ENCODE measurements around the gene FBXO39.
"Not testable (repeated sequence)": the region's sequence is repeated elsewhere in the genome, so short reads cannot be mapped to it uniquely, and the experiment has no call there.

The FBXO39 gene

DNA sequence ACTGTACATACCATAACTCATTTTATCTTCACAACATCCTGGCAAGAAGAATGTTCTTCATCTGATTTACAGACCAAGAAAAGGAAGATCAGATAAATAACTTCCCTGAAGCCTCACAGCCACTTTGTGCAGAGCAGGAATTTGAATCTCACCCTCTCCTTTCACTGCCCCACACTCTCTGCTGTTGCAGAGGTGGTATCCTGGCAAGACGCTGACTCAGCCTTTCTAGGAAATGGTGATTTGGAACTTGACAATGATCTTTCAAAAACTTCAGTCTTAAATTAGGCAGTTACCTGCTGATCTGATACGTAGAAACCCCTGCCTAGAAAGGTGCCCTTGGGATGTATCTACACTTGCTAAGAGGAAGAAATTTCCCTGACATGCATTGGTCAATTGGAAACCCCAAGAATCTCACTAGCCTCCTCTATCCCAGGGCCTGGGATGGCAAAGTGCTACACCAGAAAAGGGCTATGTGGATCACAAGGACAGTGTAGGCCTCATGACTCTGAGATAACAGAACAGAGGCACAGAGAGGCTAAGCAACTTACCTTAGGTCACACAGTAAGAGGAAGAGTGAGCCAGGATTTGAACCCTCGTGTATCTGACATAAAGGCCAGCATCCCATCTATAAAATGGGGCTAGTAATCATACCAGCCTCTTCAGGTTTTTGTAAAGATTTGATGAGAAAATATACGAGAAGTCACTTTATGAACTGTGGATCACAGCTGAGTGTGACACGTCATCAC, 17.9 kb downstream of the FBXO39 start:
- no peak for DNase-seq

DNA sequence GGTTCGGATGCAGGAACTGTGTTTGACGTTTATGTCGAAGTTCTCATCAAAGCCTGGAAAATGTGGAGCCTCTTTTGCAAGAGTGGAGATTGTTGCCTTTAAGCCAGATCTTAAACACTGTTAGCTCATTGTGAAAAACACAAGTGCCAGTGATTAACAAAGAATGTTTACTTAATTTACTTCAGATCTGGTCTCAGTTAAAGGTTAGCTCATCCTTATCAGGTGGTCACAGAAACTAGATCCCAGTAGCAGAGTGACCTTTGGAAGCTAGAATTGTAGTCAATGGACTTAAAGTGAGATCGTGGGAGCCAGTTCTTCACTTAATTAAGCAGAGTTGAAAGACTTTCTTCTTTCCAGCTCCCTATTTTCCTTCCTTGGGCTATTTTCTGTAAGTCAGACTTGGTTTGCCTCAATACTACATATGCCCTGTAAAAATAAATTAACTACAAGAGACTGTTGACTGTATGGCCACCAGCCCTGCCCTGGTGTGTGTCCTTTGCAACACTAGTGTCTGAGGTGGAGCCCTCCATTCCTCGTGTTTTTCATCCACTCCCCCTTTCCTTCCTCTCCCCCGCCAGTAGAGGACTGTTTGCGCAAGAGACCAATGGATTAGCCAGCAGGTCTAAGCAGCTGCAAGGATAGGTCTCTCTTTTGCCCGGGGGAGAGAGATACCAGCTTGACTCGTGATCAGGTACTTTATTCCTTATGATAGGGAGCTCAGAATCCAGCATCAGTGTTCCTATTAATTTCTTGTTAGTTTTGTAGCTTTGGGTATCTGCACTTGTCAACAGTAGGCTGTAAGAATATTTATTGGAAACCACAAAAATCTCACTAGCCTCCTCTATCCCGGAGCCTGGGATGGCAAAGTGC, 20.2 kb downstream of the FBXO39 start:
- no peak for DNase-seq

DNA sequence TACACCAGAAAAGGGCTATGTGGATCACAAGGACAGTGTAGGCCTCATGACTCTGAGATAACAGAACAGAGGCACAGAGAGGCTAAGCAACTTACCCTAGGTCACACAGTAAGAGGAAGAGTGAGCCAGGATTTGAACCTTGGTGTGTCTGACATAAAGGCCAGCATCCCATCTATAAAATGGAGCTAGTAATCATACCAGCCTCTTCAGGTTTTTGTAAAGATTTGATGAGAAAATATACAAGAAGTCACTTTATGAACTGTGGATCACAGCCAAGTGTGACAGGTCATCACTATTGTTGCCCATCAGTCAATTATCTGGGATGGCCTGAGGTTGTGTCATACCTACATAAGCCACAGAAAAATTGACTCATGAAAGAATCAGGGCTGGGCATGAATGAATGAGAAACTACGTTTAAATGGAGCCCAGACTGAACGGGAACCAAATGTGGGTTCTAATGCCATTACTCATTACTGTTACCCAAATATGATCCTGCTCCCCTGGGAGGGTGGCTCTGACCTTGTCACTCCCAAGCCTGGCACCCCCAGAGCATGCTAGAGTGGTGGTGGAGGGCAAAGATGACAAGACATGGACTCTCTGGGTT, 21.0 kb downstream of the FBXO39 start:
- no peak for DNase-seq

DNA sequence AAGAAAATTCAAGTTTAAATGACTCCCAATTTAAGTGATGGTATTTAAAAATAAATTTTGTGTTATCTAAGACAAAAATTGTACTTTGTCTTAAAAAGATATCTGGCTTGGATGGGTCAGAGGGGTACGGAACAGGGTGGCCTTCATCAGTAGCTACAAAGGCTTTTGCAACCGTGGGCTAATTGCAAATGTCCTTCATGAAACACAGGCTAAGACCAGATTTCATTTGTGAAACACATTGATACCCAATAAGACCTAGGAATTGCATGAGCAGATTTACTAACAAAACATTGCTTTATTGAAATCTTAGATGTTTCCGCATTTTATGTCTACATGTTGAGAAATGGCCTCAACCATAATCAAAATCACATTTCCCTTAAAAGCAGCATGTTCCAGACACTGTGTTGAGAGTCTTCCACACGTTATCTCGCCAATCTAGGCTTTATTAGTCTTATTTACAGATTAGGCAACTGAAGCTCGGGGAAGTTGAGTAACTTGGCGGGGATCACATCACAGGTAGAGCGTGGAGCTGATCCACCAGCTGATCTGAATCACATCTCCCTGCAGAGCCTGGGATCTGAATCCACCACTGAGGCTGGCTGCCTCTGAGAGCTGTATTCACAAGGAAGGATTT, 21.8 kb downstream of the FBXO39 start:
- DNase-seq = no peak

DNA sequence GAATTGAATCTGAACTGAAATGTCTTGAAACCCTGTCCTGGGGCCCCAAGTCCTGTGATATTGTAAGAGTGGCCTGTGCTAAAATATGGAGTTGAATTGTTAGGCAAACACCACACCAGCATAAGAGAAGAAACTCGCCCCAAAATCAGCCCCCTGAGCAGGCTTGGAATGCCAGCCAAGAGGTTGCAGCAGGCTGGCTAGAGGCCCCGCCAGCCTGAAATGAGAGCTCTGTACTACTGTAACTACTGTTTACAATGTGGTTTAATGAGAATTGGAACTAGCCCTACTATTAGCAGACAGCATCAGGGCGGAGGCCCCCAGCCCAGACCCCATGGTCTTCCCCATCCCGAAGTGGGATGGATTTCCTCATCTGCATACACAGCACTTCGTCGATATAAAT, 23.7 kb downstream of the FBXO39 start:
- DNase-seq = no peak

DNA sequence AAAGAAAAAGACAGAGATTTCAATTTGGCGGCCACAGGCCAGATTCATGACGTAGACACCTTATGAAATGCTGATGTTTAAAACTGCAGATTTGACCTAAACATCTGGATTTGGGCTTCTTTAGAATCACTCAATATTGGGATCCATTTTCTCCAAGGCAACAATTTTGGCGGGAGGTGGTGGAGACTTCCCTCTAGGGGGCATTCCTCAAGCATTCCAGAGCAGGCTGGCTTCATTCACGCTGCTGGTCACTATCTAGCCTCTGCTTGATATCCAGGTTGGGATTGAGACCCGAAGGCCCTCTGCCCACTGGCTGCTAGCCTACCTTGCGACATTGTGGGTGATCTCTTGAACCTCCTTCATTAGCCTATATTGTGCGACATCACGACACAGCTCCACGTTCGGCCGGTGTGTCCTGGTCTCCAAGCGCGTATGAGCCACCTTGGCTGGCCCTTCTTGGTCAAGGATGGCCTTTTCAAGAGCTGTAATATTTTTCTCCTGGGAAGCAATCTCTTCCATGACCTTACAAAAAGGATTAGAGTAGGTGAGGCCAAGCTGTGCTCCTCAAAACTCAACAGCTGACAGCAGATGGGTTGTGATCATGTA, 24.5 kb downstream of the FBXO39 start:
- DNase-seq = no peak

DNA sequence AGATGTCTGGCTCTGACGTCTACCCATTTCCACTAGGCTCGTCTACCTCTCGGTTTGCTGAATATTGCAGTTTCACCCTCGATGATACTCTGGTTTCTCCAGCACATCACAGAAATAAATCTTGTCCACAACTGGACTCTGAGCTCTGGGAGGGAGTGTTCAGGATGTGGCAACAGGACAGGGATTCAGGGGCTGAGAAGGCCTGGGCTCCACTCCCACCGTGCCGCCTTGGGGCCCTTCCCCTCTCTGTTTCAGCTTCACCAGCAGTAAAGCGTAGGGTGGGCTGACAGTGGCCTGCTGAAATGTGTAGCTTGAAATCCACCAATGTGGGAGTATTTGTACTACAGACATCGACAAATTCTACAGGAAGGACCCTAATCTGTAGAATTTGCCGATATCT, 35.5 kb downstream of the FBXO39 start:
- no peak for DNase-seq

DNA sequence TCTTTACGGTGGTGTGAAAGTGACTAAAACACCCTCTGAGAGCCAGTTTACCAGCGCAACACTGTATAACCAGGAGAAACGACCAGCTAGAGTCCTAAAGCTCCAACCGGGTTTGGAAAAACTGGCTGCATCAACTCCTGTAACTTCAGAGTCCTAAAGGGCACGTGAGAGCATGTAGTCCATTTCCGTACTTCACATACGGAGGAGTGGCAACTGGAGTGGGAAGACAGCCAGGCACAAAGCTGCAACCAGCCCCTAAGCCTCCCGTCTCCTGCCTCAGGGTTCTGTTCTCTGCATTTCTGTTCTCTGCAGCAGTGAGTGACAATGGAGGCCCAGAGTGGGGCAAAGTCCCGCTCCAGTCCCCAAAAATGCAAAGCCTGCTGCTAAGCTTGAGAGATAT, 36.3 kb downstream of the FBXO39 start:
- no peak for DNase-seq

DNA sequence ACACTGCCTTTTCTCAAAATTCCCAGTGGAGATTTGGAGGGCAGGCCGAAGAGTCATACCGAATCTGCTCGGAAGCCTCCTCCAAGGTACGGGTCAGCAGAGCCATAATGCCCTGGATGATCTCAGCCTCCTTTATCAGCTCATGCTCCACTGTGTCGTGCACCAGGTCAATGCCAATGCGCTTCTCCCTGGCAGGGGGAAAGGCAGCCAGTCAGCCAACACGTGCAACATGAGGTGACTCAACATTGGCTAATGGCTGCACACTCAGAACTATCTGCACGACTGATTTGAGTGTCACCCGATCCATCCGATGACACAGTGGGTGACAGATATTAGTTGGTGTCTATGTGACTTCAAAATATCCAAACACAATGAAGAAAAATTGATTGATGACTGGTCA, 39.8 kb downstream of the FBXO39 start:
- DNase-seq = no peak

DNA sequence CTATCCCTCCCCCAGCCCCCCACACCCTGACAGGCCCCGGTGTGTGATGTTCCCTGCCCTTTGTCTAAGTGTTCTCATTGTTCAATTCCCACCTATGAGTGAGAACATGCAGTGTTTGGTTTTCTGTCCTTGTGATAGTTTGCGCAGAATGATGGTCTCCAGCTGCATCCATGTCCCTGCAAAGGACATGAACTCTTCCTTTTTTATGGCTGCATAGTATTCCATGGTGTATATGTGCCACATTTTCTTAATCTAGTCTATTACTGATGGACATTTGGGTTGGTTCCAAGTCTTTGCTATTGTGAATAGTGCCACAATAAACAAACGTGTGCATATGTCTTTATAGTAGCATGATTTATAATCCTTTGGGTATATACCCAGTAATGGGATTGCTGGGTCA, 40.4 kb downstream of the FBXO39 start:
- not testable (repeated sequence) for DNase-seq

DNA sequence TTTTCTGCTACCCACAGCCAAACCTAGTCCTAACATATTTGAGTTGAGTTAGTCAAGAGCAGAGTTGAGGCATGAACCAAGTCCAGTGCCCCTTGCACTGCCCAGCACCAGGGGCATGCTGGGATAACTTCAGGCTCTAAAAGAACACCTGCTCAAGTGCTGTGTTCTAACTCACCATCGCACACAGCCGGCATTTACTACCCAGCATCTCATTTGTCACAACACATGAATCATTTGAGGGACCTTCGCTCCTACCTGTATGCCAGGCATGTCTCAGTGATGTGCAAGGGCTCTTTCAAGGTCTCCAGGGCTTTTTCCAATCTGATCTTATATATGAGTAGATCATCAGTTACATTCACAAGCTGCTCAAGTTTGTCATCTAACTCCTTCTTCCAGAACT, 42.9 kb downstream of the FBXO39 start:
- DNase-seq = no peak

DNA sequence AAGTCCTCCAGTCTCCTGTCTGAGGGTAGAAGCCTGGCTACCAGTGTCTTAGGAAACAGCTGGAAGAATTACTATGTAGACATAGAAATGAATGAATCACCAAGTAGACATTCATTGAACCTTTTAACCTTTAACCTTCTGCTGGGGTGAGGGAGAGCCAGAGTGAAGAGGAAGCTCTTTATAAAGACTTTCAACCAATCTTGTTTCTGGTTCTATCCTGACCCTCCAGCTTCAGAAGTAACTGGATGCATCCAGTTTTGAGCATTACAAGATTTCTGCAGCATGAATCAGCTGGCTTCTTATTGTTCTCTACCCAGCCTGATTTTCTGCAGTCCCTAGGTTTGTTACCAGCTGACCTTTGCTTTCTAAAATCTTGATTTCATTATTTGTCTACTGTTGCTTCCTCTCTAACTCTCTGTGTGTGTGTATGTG, 47.0 kb downstream of the FBXO39 start:
- no peak for DNase-seq

DNA sequence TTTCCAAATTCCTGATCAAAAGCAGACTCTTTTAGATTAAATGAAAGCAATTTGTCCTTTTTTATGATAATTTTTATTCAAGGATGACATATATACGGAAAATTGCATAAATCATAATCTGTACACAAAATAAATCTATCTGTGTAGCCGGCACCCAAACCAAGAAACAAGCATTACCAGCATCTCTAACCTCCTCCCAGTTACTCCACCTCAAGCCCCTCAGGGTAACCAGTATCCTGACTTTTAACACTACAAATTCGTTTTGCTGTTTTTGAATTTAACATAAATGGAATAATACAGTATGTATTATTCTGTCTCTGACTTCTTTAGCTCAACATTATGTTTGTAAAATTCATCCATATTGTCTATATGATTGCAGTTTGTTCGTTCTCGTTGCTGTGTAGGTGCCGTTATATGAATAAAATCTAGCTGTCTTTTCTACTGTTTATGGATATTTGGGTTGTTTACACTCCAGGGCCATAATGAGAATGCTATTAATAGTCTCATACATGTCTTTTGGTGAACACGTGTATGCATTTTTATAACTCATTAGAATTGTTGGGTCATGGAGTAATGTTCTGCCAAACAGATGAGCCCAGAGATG, 54.5 kb downstream of the FBXO39 start:
- no peak for DNase-seq

DNA sequence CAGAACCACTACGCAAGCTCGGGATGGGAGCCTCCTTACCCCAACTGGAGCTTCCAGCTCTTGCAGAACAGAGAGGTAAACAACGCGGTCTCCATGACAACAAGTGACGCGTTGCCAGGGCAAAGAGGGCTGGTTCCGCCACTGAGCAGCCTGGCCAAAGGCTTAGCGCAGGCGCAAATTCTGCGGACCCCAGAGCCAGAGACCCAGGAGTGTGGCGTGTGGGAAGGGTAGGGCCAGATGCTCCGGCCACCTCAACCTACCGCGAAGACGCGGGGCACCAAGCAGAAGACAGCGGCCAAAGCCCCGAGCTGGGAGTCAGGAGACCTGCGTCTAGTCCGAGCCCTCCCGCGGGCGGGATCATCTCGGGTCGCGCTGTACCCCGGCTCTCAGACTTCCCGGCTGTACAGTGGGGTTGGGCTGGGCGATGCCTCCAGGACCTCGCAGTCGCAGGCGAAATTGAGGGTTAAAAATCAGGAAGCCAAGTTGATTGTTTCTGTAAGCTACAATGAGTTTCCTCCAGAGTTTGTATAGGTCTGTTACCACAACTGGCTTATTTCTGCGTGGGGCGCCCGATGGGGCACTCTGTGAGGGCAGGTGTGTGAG, 55.7 kb downstream of the FBXO39 start, which contains the start of gene TEKT1:
TSS of gene TEKT1 (minus strand) at position 69 of the 603 bp plus-strand sequence. CDS start 1,353 bp downstream, outside the sequence.
- no peak for DNase-seq
